Thyroid gland (tissue), 4 donors: ENCODE data around the gene TMEM18.

Source experiments
- POLR2A ChIP-seq, 2 donors: fragments of 450-650 bp; IDR thresholded peaks; one replicate each; pipeline ENCODE4 v1.6.1; 2017; ENCODE audit warnings: antibody characterized with exemption in 2 of 2, mild to moderate bottlenecking in 2 of 2, moderate library complexity in 1 of 2
- TF ChIP-seq, protein P1 (sequence below), 6 experiments: fragments of 200-600 bp in 3 of 6; fragments of 450-650 bp in 3 of 6; sonication (generic) in 3 of 6; IDR thresholded peaks; one replicate each; pipeline ENCODE4 v1.5.1; 2016 to 2019; ENCODE audit warnings: antibody characterized with exemption in 6 of 6, mild to moderate bottlenecking in 2 of 6, inconsistent platforms in 1 of 6, moderate library complexity in 1 of 6

DNA sequence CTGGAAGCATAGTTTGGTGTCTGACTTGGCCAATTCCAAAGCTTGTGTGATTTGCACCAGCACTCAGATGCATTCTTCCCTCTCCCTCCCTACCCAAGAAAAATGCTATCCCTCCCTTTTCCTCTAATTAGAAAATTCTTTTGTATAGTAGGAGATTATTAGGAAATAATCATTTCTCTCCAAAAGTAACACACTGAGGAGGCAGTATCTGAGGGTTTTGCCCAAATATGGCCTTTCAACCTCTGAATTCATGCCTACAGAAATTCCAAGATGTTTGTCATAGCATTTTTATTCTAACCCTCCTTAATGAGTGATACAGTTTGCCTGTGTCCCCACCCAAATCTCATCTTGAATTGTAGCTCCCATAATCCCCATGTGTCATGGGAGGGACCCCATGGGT, 5.0 kb upstream of the TMEM18 start:
- TF ChIP-seq, protein P1, sequence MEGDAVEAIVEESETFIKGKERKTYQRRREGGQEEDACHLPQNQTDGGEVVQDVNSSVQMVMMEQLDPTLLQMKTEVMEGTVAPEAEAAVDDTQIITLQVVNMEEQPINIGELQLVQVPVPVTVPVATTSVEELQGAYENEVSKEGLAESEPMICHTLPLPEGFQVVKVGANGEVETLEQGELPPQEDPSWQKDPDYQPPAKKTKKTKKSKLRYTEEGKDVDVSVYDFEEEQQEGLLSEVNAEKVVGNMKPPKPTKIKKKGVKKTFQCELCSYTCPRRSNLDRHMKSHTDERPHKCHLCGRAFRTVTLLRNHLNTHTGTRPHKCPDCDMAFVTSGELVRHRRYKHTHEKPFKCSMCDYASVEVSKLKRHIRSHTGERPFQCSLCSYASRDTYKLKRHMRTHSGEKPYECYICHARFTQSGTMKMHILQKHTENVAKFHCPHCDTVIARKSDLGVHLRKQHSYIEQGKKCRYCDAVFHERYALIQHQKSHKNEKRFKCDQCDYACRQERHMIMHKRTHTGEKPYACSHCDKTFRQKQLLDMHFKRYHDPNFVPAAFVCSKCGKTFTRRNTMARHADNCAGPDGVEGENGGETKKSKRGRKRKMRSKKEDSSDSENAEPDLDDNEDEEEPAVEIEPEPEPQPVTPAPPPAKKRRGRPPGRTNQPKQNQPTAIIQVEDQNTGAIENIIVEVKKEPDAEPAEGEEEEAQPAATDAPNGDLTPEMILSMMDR (IDR thresholded peaks at IDR 0.05), result no peak
- no peak for TF ChIP-seq POLR2A (IDR thresholded peaks at IDR 0.05)
